GM20431 (cell line): ENCODE data around the gene MDGA2.

Source experiments
- in situ Hi-C: fragments of 300-500 bp; cut with MseI, MboI; formaldehyde crosslinking; loops from one replicate; pipeline ENCODE4 v1.15.0; 2020; ENCODE audit warnings: low sequenced_read_pairs; ENCODE audit not compliant: unreplicated experiment

Gene MDGA2

GRCh38 chr14:46818147-46818546 lies 857.3 kb downstream of the MDGA2 start:
- in situ Hi-C loops, result no loop called here

- in situ Hi-C loops, result no loop called here
Measured at GRCh38 chr14:46793144-46793543, 882.3 kb downstream of the MDGA2 start.
